Panc1 (cell line): ENCODE data around the gene UBP1. TPM values are rescaled to one million over a fixed set of nuclear protein-coding genes. Genes with fewer than 3 reads are reported as not detected.

Source experiments
- ATAC-seq: fragments of 200-7000 bp; cut with Tn5 transposase; 2 replicates; pipeline ENCODE4 v1.9.1; 2020; ENCODE audit warnings: mild to moderate bottlenecking, moderate library complexity
- BruUV-seq: library from RNA; stranded (reverse); fragments of 400-500 nt; replicated peaks from 2 replicates; lab custom pipeline; 2021; lab: Mats Ljungman, UMichigan
- CTCF ChIA-PET: fragments of 300-600 bp; sonication (Branson Sonifier 250); formaldehyde crosslinking; loops from one replicate; lab custom pipeline; 2022; ENCODE audit warnings: antibody characterized with exemption; lab: Charles Lee
- POLR2A ChIA-PET: fragments of 300-600 bp; sonication (Branson Sonifier 250); formaldehyde crosslinking; loops from one replicate; lab custom pipeline; 2022; ENCODE audit warnings: antibody characterized with exemption; lab: Charles Lee
- DNase-seq: peaks from one replicate; pipeline ENCODE4 v3.0.0-alpha.2; 2010; ENCODE audit warnings: low read depth, low spot score
- H3K27ac ChIP-seq: 2 replicates; pipeline ENCODE4 v1.5.1; 2011; ENCODE audit warnings: mild to moderate bottlenecking, low read length, inconsistent platforms
- H3K27me3 ChIP-seq: fragments of 200-500 bp; sonication (Bioruptor generic); 2 replicates; pipeline ENCODE4 v1.6.0; 2014; ENCODE audit warnings: low read length, inconsistent platforms; ENCODE audit not compliant: control insufficient read depth, insufficient read depth
- H3K36me3 ChIP-seq: fragments of 200-500 bp; sonication (Bioruptor generic); 2 replicates; pipeline ENCODE4 v1.5.1; 2014; ENCODE audit warnings: inconsistent platforms, mild to moderate bottlenecking, low read length, moderate library complexity; ENCODE audit not compliant: control insufficient read depth, insufficient read depth
- H3K4me1 ChIP-seq: 2 replicates; pipeline ENCODE4 v1.5.1; 2011; ENCODE audit warnings: inconsistent platforms, mild to moderate bottlenecking, low read length, moderate library complexity; ENCODE audit not compliant: control insufficient read depth, insufficient read depth
- H3K4me3 ChIP-seq, 2 experiments: 2 replicates each; pipeline ENCODE4 v1.5.1; 2011 to 2012; ENCODE audit warnings: low read depth in 2 of 2, low read length in 2 of 2, mild to moderate bottlenecking in 2 of 2, inconsistent platforms in 1 of 2, moderate library complexity in 1 of 2
- H3K9me3 ChIP-seq: fragments of 200-500 bp; sonication (Bioruptor generic); 2 replicates; pipeline ENCODE4 v1.5.1; 2014; ENCODE audit warnings: low read depth, mild to moderate bottlenecking, inconsistent platforms, low read length, moderate library complexity; ENCODE audit not compliant: control insufficient read depth, insufficient read depth
- CTCF ChIP-seq: fragments of 450-650 bp; IDR thresholded peaks from 2 replicates; pipeline ENCODE4 v1.5.1; 2017; ENCODE audit warnings: mild to moderate bottlenecking
- POLR2AphosphoS5 ChIP-seq: IDR thresholded peaks from 2 replicates; pipeline ENCODE4 v1.6.1; 2012; ENCODE audit warnings: mild to moderate bottlenecking, low read depth, low read length, moderate library complexity
- REST ChIP-seq, 2 experiments: IDR thresholded peaks; 2 replicates each; pipeline ENCODE4 v1.6.1; 2011 to 2012; ENCODE audit warnings: low read depth in 2 of 2, control low read depth in 1 of 2, low read length in 1 of 2, mild to moderate bottlenecking in 1 of 2, moderate library complexity in 1 of 2; ENCODE audit not compliant: insufficient read depth in 1 of 2
- TCF7L2 ChIP-seq: IDR thresholded peaks from 2 replicates; pipeline ENCODE4 v1.6.1; 2011; ENCODE audit warnings: mild to moderate bottlenecking, low read depth, low read length, inconsistent platforms
- in situ Hi-C: cut with HindIII; loops from 2 replicates; pipeline ENCODE4 v1.10.0; 2016; ENCODE audit warnings: low sequenced_read_pairs, low pct_unique_long_range_greater_than_20kb
- intact Hi-C: fragments of 100-400 bp; cut with micrococcal nuclease; formaldehyde crosslinking; loops from one replicate; pipeline ENCODE4 v1.10.0; 2022; ENCODE audit not compliant: unreplicated experiment
- total RNA-seq: library from RNA; stranded (reverse); gene quantifications from one replicate; pipeline ENCODE4 v1.2.1, GENCODE V29; 2021; ENCODE audit not compliant: unreplicated experiment

UBP1 gene
- total RNA-seq, 1 experiment from 2014 or later = 62.4 TPM

- ChIA-PET POLR2A (no interaction called here), CTCF (no interaction called here)
- Histone ChIP-seq H3K9me3 (no peaks in the 10 kb centered on the region), H3K27me3 (no peaks in the 10 kb centered on the region), H3K4me3 (no peak overlapping the region), H3K4me1 (no peaks in the 10 kb centered on the region), H3K36me3 (no peaks in the 10 kb centered on the region), H3K27ac (no peak overlapping the region)
- in situ Hi-C loops (no loop called here), intact Hi-C loops (no loop called here)
- no TSS peak for BruUV-seq
- ATAC-seq (no peak), DNase-seq (no peak)
- TF ChIP-seq TCF7L2 (no peak), REST (IDR thresholded peaks at IDR 0.05; ENCODE audit: insufficient read depth in 1 of 2, low read depth in 2 of 2, low read length in 1 of 2) (no peak), POLR2AphosphoS5 (no peak)
These were observed 48.0 kb upstream of the UBP1 start for GRCh38 chr3:33488246-33488645.

- POLR2A ChIA-PET = no interaction called here
- no peaks in the 10 kb centered on the region for H3K27me3 ChIP-seq
- no peak overlapping the region for H3K27ac ChIP-seq
- no peaks in the 10 kb centered on the region for H3K9me3 ChIP-seq
- CTCF ChIA-PET = no interaction called here
- no peaks in the 10 kb centered on the region for H3K4me1 ChIP-seq
- intact Hi-C loops (no loop called here), in situ Hi-C loops (no loop called here)
- H3K36me3 ChIP-seq = no peaks in the 10 kb centered on the region
- BruUV-seq = no TSS peak
- no peak overlapping the region for H3K4me3 ChIP-seq
- ATAC-seq (no peak), DNase-seq (no peak)
- TF ChIP-seq REST (IDR thresholded peaks at IDR 0.05; ENCODE audit: insufficient read depth in 1 of 2, low read depth in 2 of 2, low read length in 1 of 2) (no peak), POLR2AphosphoS5 (no peak)
These were observed 41.9 kb upstream of the UBP1 start for GRCh38 chr3:33482111-33482521.

- Histone ChIP-seq H3K4me3 (no peak overlapping the region), H3K36me3 (no peaks in the 10 kb centered on the region), H3K27ac (no peak overlapping the region), H3K9me3 (no peaks in the 10 kb centered on the region), H3K4me1 (no peaks in the 10 kb centered on the region), H3K27me3 (no peaks in the 10 kb centered on the region)
- ChIA-PET CTCF (no interaction called here), POLR2A (no interaction called here)
- intact Hi-C loops = no loop called here
- ATAC-seq (no peak), DNase-seq (no peak)
- TF ChIP-seq REST (IDR thresholded peaks at IDR 0.05; ENCODE audit: insufficient read depth in 1 of 2, low read depth in 2 of 2, low read length in 1 of 2) = no peak
- no peak for TF ChIP-seq CTCF
- in situ Hi-C loops = no loop called here
- BruUV-seq = no TSS peak
These were observed 34.7 kb upstream of the UBP1 start for GRCh38 chr3:33474896-33475295.
